Central memory CD8-positive, alpha-beta T cell (primary cell): ENCODE data around the gene KCNQ2.
"Not testable (repeated sequence)": the region's sequence is repeated elsewhere in the genome, so short reads cannot be mapped to it uniquely, and the experiment has no call there.

Source experiments
- ATAC-seq: fragments of 150-1000 bp; cut with Tn5 transposase; replicated peaks from 2 replicates; pipeline ENCODE4 v1.10.0; 2022; ENCODE audit warnings: mild to moderate bottlenecking, moderate FRiP score, moderate number of reproducible peaks; ENCODE audit not compliant: poor library complexity, severe bottlenecking; ENCODE audit errors: extremely low read depth
- DNase-seq, 2 donors: peaks; one replicate each; pipeline ENCODE4 v3.0.0; 2021; ENCODE audit warnings: low spot score in 2 of 2
- H3K27ac Mint-ChIP-seq: one replicate; pipeline ENCODE4 v1.8.0; 2022; ENCODE audit warnings: low read depth, mild to moderate bottlenecking, moderate library complexity, mixed read lengths
- H3K27me3 Mint-ChIP-seq: one replicate; pipeline ENCODE4 v1.8.0; 2022; ENCODE audit warnings: mixed read lengths
- H3K36me3 Mint-ChIP-seq: one replicate; pipeline ENCODE4 v1.8.0; 2022; ENCODE audit warnings: mild to moderate bottlenecking, moderate library complexity, mixed read lengths; ENCODE audit not compliant: insufficient read depth
- H3K4me1 Mint-ChIP-seq: one replicate; pipeline ENCODE4 v1.8.0; 2022; ENCODE audit warnings: mixed read lengths
- H3K4me3 Mint-ChIP-seq: one replicate; pipeline ENCODE4 v1.8.0; 2022; ENCODE audit warnings: mild to moderate bottlenecking, moderate library complexity, mixed read lengths
- H3K9me3 Mint-ChIP-seq: one replicate; pipeline ENCODE4 v1.8.0; 2022; ENCODE audit warnings: mixed read lengths

The KCNQ2 gene

DNA sequence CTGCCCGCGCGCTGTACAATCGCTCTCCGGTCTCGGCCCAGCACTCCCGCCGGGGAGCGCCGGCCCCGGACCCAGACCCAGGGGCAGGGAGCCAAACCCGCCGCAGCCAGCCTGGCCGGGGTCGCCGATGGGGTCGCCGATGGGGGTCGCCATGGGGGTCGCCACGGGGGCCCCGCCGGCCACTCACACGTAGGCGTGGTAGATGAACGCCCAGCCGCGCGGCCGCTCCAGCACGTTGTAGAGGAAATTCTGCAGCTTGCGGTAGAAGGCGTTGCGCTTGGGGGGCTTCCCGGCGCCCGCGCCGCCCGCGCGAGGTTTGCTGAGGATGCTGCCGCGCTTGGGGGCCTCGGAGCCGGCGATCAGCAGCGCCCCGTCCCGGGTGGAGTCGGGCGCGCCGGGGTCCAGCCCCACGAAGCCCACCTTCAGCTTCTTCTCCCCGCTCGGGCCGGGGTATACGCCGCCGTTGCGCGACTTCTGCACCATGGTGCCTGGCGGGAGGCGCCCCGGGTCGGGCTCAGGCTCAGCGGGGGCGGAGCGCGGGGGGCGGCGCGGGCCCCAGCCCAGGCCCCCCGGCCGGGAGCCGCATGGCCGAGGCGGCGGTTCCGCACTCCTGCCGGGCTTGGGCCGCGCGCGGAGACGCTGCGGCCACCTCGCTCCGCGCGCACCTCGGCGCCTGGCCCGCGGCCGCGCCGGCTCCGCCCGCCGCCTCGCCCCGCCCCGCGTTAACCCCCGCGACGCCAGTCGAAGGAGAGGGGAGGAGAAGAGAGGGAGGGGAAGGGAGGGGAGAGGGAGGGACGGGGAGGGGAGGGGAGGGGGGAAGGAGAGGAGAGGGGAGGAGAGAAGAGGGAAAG, at the start of gene KCNQ2:
TSS of gene KCNQ2 (minus strand) at position 675 of the 851 bp plus-strand sequence. CDS start at position 483, 192 bp downstream.
- H3K36me3 Mint-ChIP-seq: no peaks in the 10 kb centered on the region
- H3K4me1 Mint-ChIP-seq: peaks cover 7% of the 10 kb centered on the region
- DNase-seq (no peak), ATAC-seq (no peak)
- H3K27ac Mint-ChIP-seq: no peak within 1 kb of the TSS
- H3K9me3 Mint-ChIP-seq: no peaks in the 10 kb centered on the region
- peaks cover 58% of the 10 kb centered on the region for H3K27me3 Mint-ChIP-seq
- peak within 1 kb of the TSS; percentile 32 for H3K4me3 Mint-ChIP-seq

DNA sequence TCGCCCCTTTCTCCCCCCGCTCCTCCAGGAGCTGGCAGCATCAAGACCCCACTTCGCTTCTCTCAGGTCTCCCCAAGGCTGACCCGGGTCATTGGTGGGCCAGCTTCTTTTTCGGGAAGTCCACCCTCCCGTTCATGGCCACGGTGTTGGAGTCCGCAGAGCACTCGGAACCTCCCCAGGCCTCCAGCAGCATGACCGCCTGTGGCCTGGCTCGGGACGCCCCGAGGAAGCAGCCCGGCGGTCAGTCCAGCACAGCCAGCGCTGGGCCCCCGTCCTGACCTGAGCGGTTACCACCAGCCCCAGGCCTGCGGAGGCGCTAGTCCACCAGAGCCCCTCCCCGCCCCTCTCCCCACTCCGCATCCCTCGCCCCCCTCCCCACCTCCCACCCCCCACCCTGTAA, 49.1 kb upstream of the KCNQ2 start:
- H3K4me1 Mint-ChIP-seq: peaks cover 14% of the 10 kb centered on the region
- peaks cover 33% of the 10 kb centered on the region for H3K36me3 Mint-ChIP-seq
- H3K27me3 Mint-ChIP-seq: no peaks in the 10 kb centered on the region
- H3K9me3 Mint-ChIP-seq: no peaks in the 10 kb centered on the region
- peak overlapping the region; percentile 81 for H3K4me3 Mint-ChIP-seq
- peak overlapping the region; percentile 78 for H3K27ac Mint-ChIP-seq
- no peak for DNase-seq
- no peak for ATAC-seq

DNA sequence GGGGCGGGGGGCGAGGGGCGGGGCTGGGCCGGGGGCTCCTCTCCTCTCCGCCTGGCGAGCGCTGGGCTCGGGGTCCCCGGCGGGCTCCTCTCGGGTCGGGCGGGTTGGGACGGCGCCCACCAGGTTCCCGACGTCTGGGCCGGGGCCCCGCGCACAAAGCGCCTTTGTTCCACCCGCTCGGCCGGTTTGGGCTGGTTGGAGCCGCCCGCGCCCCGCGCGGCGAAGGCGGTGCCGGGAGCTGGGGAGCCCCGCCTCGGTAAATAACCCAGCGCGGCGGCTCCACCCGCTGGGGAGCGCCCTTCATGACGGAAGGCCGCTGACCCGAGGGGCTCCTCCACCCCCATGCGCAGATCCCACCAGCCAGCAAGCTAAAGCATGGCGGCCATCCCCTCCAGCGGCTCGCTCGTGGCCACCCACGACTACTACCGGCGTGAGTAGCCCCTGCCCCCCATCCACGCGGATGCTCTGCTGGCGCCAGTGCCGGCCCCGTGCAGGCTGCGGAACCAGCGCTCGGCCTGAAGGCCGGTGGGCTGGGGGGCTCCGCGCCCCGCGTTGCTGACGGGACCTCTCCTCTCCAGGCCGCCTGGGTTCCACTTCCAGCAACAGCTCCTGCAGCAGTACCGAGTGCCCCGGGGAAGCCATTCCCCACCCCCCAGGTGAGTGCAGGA, 48.6 kb upstream of the KCNQ2 start:
- Mint-ChIP-seq H3K27me3 (no peaks in the 10 kb centered on the region), H3K4me1 (peaks cover 14% of the 10 kb centered on the region), H3K9me3 (no peaks in the 10 kb centered on the region), H3K4me3 (peak overlapping the region; percentile 81), H3K27ac (peak overlapping the region; percentile 78), H3K36me3 (peaks cover 33% of the 10 kb centered on the region)
- ATAC-seq: peak; percentile 73
- DNase-seq: peak in 1 of 2 donors; percentile 69

DNA sequence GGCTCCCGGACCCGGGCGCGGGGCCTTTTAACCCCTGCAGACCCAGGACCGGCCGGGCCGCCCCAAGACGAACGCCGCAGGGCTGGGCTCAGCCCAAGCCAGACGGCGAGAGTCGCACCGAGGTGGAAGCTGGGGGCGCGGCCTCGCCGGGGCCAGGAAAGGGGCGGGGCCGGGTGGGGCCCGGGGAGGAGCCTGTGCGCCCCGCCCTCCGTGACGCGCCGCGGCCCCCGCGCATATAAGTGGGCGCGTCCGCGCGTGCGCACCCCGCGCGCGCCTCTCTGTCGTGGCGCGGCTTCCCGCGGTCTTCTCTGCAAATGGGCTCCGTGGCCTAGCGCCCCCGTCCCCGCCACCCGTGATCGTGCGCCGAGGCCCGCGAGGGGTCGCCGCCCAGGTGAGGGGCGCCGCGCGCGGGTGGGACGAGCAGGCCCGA, 48.1 kb upstream of the KCNQ2 start, which contains the start of gene PPDPF:
TSS of gene PPDPF (plus strand) at position 262 of the 430 bp plus-strand sequence. CDS start 544 bp downstream, outside the sequence.
- H3K27ac Mint-ChIP-seq: peak within 1 kb of the TSS; percentile 78
- H3K4me1 Mint-ChIP-seq: peaks cover 14% of the 10 kb centered on the region
- H3K36me3 Mint-ChIP-seq: peaks cover 33% of the 10 kb centered on the region
- DNase-seq: peak; percentile 69 to 77
- H3K9me3 Mint-ChIP-seq: no peaks in the 10 kb centered on the region
- peak within 1 kb of the TSS; percentile 81 for H3K4me3 Mint-ChIP-seq
- H3K27me3 Mint-ChIP-seq: no peaks in the 10 kb centered on the region
- ATAC-seq: peak; percentile 83

GRCh38 chr20:63519668-63520503, 47.4 kb upstream of the KCNQ2 start:
- ATAC-seq: peak; percentile 36
- DNase-seq: peak; percentile 41 to 47
- H3K27ac Mint-ChIP-seq: peak overlapping the region; percentile 78
- peaks cover 33% of the 10 kb centered on the region for H3K36me3 Mint-ChIP-seq
- H3K4me3 Mint-ChIP-seq: peak overlapping the region; percentile 81
- H3K4me1 Mint-ChIP-seq: peaks cover 14% of the 10 kb centered on the region
- H3K9me3 Mint-ChIP-seq: no peaks in the 10 kb centered on the region
- no peaks in the 10 kb centered on the region for H3K27me3 Mint-ChIP-seq

- H3K4me1 Mint-ChIP-seq: peaks cover 14% of the 10 kb centered on the region
- H3K27ac Mint-ChIP-seq: peak overlapping the region; percentile 25
- peak overlapping the region; percentile 81 for H3K4me3 Mint-ChIP-seq
- ATAC-seq: no peak
- no peaks in the 10 kb centered on the region for H3K27me3 Mint-ChIP-seq
- DNase-seq: no peak
- peaks cover 29% of the 10 kb centered on the region for H3K36me3 Mint-ChIP-seq
- H3K9me3 Mint-ChIP-seq: no peaks in the 10 kb centered on the region
Observed at GRCh38 chr20:63518946-63519667, 46.7 kb upstream of the KCNQ2 start.

- H3K36me3 Mint-ChIP-seq: peaks cover 24% of the 10 kb centered on the region
- peaks cover 2% of the 10 kb centered on the region for H3K27me3 Mint-ChIP-seq
- no peak for DNase-seq
- peak overlapping the region; percentile 43 for H3K4me3 Mint-ChIP-seq
- no peaks in the 10 kb centered on the region for H3K9me3 Mint-ChIP-seq
- no peak overlapping the region for H3K27ac Mint-ChIP-seq
- peaks cover 9% of the 10 kb centered on the region for H3K4me1 Mint-ChIP-seq
- ATAC-seq: no peak
Observed at GRCh38 chr20:63518351-63518861, 46.0 kb upstream of the KCNQ2 start.

- Mint-ChIP-seq H3K4me1 (peaks cover 6% of the 10 kb centered on the region), H3K27me3 (peaks cover 9% of the 10 kb centered on the region)
Observed at GRCh38 chr20:63517376-63518309, 45.2 kb upstream of the KCNQ2 start.

GRCh38 chr20:63514520-63514919, 42.1 kb upstream of the KCNQ2 start:
- not testable (repeated sequence) for H3K27ac Mint-ChIP-seq
- H3K27me3 Mint-ChIP-seq: peaks cover 37% of the 10 kb centered on the region

More at GRCh38 chr20:63517376-63518309, 45.2 kb upstream of the KCNQ2 start:
- H3K27ac Mint-ChIP-seq: no peak overlapping the region
- DNase-seq (no peak), ATAC-seq (no peak)
- peaks cover 19% of the 10 kb centered on the region for H3K36me3 Mint-ChIP-seq
- peak overlapping the region; percentile 43 for H3K4me3 Mint-ChIP-seq
- H3K9me3 Mint-ChIP-seq: no peaks in the 10 kb centered on the region

GRCh38 chr20:63513207-63513606, 40.8 kb upstream of the KCNQ2 start:
- Mint-ChIP-seq H3K27ac (no peak overlapping the region), H3K27me3 (peaks cover 50% of the 10 kb centered on the region)
- ATAC-seq: no peak

More at GRCh38 chr20:63514520-63514919, 42.1 kb upstream of the KCNQ2 start:
- DNase-seq, ATAC-seq, H3K9me3 Mint-ChIP-seq, H3K4me3 Mint-ChIP-seq, H3K36me3 Mint-ChIP-seq, H3K4me1 Mint-ChIP-seq: not testable (repeated sequence)

GRCh38 chr20:63509088-63509564, 36.7 kb upstream of the KCNQ2 start:
- H3K36me3 Mint-ChIP-seq: no peaks in the 10 kb centered on the region
- H3K9me3 Mint-ChIP-seq: no peaks in the 10 kb centered on the region
- no peaks in the 10 kb centered on the region for H3K4me1 Mint-ChIP-seq
- peaks cover 78% of the 10 kb centered on the region for H3K27me3 Mint-ChIP-seq
- no peak overlapping the region for H3K4me3 Mint-ChIP-seq
- DNase-seq: no peak
- no peak for ATAC-seq
- H3K27ac Mint-ChIP-seq: no peak overlapping the region

More at GRCh38 chr20:63513207-63513606, 40.8 kb upstream of the KCNQ2 start:
- Mint-ChIP-seq H3K36me3 (peaks cover 3% of the 10 kb centered on the region), H3K4me3 (no peak overlapping the region), H3K9me3 (no peaks in the 10 kb centered on the region), H3K4me1 (no peaks in the 10 kb centered on the region)
- DNase-seq: no peak
